Smooth muscle cell (in vitro differentiated cells): ENCODE measurements around the gene AP3D1. TPM values are rescaled to one million over a fixed set of nuclear protein-coding genes. Genes with fewer than 3 reads are reported as not detected.

Experiments used
- DNase-seq: peaks from one replicate; lab custom pipeline; 2025; ENCODE audit not compliant: unreplicated experiment; lab: John Stamatoyannopoulos, UW
- H2AFZ ChIP-seq: fragments of 200-600 bp; sonication (generic); 2 replicates; pipeline ENCODE4 v1.6.0; 2016; ENCODE audit warnings: antibody characterized with exemption, low read depth, mild to moderate bottlenecking
- H3F3A ChIP-seq: fragments of 200-600 bp; sonication (generic); 2 replicates; pipeline ENCODE4 v1.6.0; 2017; ENCODE audit warnings: antibody characterized with exemption, low read depth
- H3K27ac ChIP-seq: fragments of 200-600 bp; sonication (generic); 2 replicates; pipeline ENCODE4 v1.5.1; 2016; ENCODE audit warnings: low read depth, mild to moderate bottlenecking
- H3K27me3 ChIP-seq: fragments of 200-600 bp; sonication (generic); 2 replicates; pipeline ENCODE4 v1.6.1; 2016; ENCODE audit warnings: low read depth, mild to moderate bottlenecking
- H3K36me3 ChIP-seq: fragments of 200-600 bp; sonication (generic); 2 replicates; pipeline ENCODE4 v1.5.1; 2016; ENCODE audit warnings: low read depth
- H3K4me1 ChIP-seq: fragments of 200-600 bp; sonication (generic); 2 replicates; pipeline ENCODE4 v1.5.1; 2016; ENCODE audit warnings: low read depth
- H3K4me2 ChIP-seq: fragments of 200-600 bp; sonication (generic); 2 replicates; pipeline ENCODE4 v1.6.0; 2016; ENCODE audit warnings: mild to moderate bottlenecking
- H3K4me3 ChIP-seq: fragments of 200-600 bp; sonication (generic); 2 replicates; pipeline ENCODE4 v1.5.1; 2016; ENCODE audit warnings: mild to moderate bottlenecking
- H3K79me2 ChIP-seq: fragments of 200-600 bp; sonication (generic); 2 replicates; pipeline ENCODE4 v1.6.0; 2016; ENCODE audit warnings: low read depth, mild to moderate bottlenecking
- H3K9ac ChIP-seq: fragments of 200-600 bp; sonication (generic); 2 replicates; pipeline ENCODE4 v1.6.0; 2016; ENCODE audit warnings: low read depth
- H3K9me3 ChIP-seq: fragments of 200-600 bp; sonication (generic); replicated peaks from 2 replicates; pipeline ENCODE4 v1.5.1; 2016; ENCODE audit warnings: low read depth
- H4K20me1 ChIP-seq: fragments of 200-600 bp; sonication (generic); 2 replicates; pipeline ENCODE4 v1.6.0; 2016; ENCODE audit warnings: low read depth
- CTCF ChIP-seq: fragments of 200-600 bp; sonication (generic); IDR thresholded peaks from 2 replicates; pipeline ENCODE4 v1.5.1; 2017; ENCODE audit warnings: borderline replicate concordance, mild to moderate bottlenecking, antibody characterized with exemption; ENCODE audit not compliant: insufficient read depth, poor library complexity, severe bottlenecking
- WGBS: methylation state at CpG from one replicate; pipeline ENCODE4 v1.1.7; 2016; ENCODE audit warnings: low lambda C conversion rate; 5-methylcytosine and 5-hydroxymethylcytosine counted together
- polyA plus RNA-seq: library from polyadenylated mRNA; unstranded; fragments of >200 nt; fragmentation: Nextera tagmentation; extraction: Ambion mirVana; gene quantifications from 2 replicates; pipeline ENCODE4 v1.2.1, GENCODE V29; 2016
- total RNA-seq: library from RNA; depleted of rRNA; stranded (reverse); fragments of >200 nt; gene quantifications from 2 replicates; pipeline ENCODE4 v1.2.3, GENCODE V29; 2014

AP3D1 gene
- total and polyA plus RNA-seq, 2 experiments from 2014 or later = 66.2 to 81.0 TPM

GRCh38 chr19:2084993-2085720, 66.2 kb downstream of the AP3D1 start:
- Histone ChIP-seq H3K27me3 (no peaks in the 10 kb centered on the region), H3K9ac (no peak overlapping the region), H3K9me3 (no peaks in the 10 kb centered on the region), H3K36me3 (no peaks in the 10 kb centered on the region), H3K27ac (no peak overlapping the region), H3K4me2 (no peak overlapping the region), H4K20me1 (peaks cover 67% of the 10 kb centered on the region), H3K4me1 (peaks cover 3% of the 10 kb centered on the region), H2AFZ (no peak overlapping the region), H3K79me2 (peaks cover 31% of the 10 kb centered on the region), H3K4me3 (no peak overlapping the region), H3F3A (no peaks in the 10 kb centered on the region)
- WGBS = 86% methylated on average over 28 of the region's 28 CpGs
- no peak for TF ChIP-seq CTCF
- no peak for DNase-seq

GRCh38 chr19:2083174-2083854, 68.1 kb downstream of the AP3D1 start:
- H3K9ac ChIP-seq = no peak overlapping the region
- no peaks in the 10 kb centered on the region for H3K36me3 ChIP-seq
- no peaks in the 10 kb centered on the region for H3K9me3 ChIP-seq
- H3F3A ChIP-seq = no peaks in the 10 kb centered on the region
- no peaks in the 10 kb centered on the region for H3K27me3 ChIP-seq
- H2AFZ ChIP-seq = no peak overlapping the region
- H3K4me3 ChIP-seq = no peak overlapping the region
- no peak overlapping the region for H3K27ac ChIP-seq
- no peak overlapping the region for H3K4me2 ChIP-seq
- TF ChIP-seq CTCF = no peak
- no peak for DNase-seq
- peaks cover 26% of the 10 kb centered on the region for H3K79me2 ChIP-seq
- no peaks in the 10 kb centered on the region for H3K4me1 ChIP-seq
- H4K20me1 ChIP-seq = peaks cover 60% of the 10 kb centered on the region
- WGBS = 96% methylated on average over 20 of the region's 20 CpGs

GRCh38 chr19:2081873-2082810, 69.2 kb downstream of the AP3D1 start:
- H3K36me3 ChIP-seq = no peaks in the 10 kb centered on the region
- H2AFZ ChIP-seq = no peak overlapping the region
- 95% methylated on average over 30 of the region's 30 CpGs for WGBS
- no peak for TF ChIP-seq CTCF
- no peak overlapping the region for H3K9ac ChIP-seq
- H3K9me3 ChIP-seq = no peaks in the 10 kb centered on the region
- H4K20me1 ChIP-seq = peaks cover 52% of the 10 kb centered on the region
- H3K27ac ChIP-seq = no peak overlapping the region
- no peak overlapping the region for H3K4me3 ChIP-seq
- no peak overlapping the region for H3K4me2 ChIP-seq
- no peak for DNase-seq
- H3K27me3 ChIP-seq = no peaks in the 10 kb centered on the region
- no peaks in the 10 kb centered on the region for H3K4me1 ChIP-seq
- peaks cover 20% of the 10 kb centered on the region for H3K79me2 ChIP-seq
- H3F3A ChIP-seq = no peaks in the 10 kb centered on the region
